Natural killer cell (primary cell): ENCODE results near the gene VOPP1. TPM values are rescaled to one million over a fixed set of nuclear protein-coding genes. Genes with fewer than 3 reads are reported as not detected.

Experiments
- ATAC-seq, 3 donors: fragments of 150-1000 bp in 2 of 3; fragments of 200-7000 bp in 1 of 3; cut with Tn5 transposase; 1 replicate in 1 of 3; 2 replicates in 2 of 3; pipeline ENCODE4 v1.10.0; 2021; ENCODE audit warnings: mild to moderate bottlenecking in 2 of 3, moderate library complexity in 2 of 3
- DNase-seq, 2 donors: peaks; one replicate each; pipeline versions ENCODE4 v3.0.0 to v3.0.0-alpha.2; 2013 to 2021; ENCODE audit warnings: mixed read lengths in 1 of 2
- H3K27ac ChIP-seq: one replicate; pipeline ENCODE4 v1.5.1; 2013; ENCODE audit warnings: mild to moderate bottlenecking, low read length
- H3K27me3 ChIP-seq: one replicate; pipeline ENCODE4 v1.6.1; 2013; ENCODE audit warnings: low read length; ENCODE audit not compliant: control insufficient read depth, insufficient read depth
- H3K36me3 ChIP-seq: one replicate; pipeline ENCODE4 v1.6.1; 2013; ENCODE audit warnings: low read length; ENCODE audit not compliant: control insufficient read depth, insufficient read depth
- H3K4me1 ChIP-seq: one replicate; pipeline ENCODE4 v1.6.1; 2013; ENCODE audit warnings: low read length; ENCODE audit not compliant: control insufficient read depth, insufficient read depth
- H3K4me3 ChIP-seq: one replicate; pipeline ENCODE4 v1.5.1; 2013; ENCODE audit warnings: low read length
- H3K9me3 ChIP-seq: one replicate; pipeline ENCODE4 v1.6.1; 2013; ENCODE audit warnings: low read length; ENCODE audit not compliant: control insufficient read depth, insufficient read depth
- H3K27ac Mint-ChIP-seq, 2 donors: one replicate each; pipeline ENCODE4 v1.8.0; 2022; ENCODE audit warnings: mild to moderate bottlenecking in 2 of 2, mixed read lengths in 2 of 2, moderate library complexity in 1 of 2
- H3K27me3 Mint-ChIP-seq, 2 donors: one replicate each; pipeline ENCODE4 v1.8.0; 2022; ENCODE audit warnings: low read depth in 2 of 2, mixed read lengths in 2 of 2
- H3K36me3 Mint-ChIP-seq: one replicate; pipeline ENCODE4 v1.8.0; 2022; ENCODE audit warnings: mixed read lengths
- H3K4me1 Mint-ChIP-seq, 2 donors: one replicate each; pipeline ENCODE4 v1.8.0; 2022; ENCODE audit warnings: mixed read lengths in 2 of 2
- H3K4me3 Mint-ChIP-seq: one replicate; pipeline ENCODE4 v1.8.0; 2022; ENCODE audit warnings: mild to moderate bottlenecking, moderate library complexity, mixed read lengths
- H3K9me3 Mint-ChIP-seq, 2 donors: one replicate each; pipeline ENCODE4 v1.8.0; 2022; ENCODE audit warnings: mixed read lengths in 2 of 2
- WGBS: methylation state at CpG from one replicate; pipeline ENCODE4 v1.1.7; 2013; ENCODE audit warnings: missing lambda C conversion rate; ENCODE audit not compliant: insufficient coverage; 5-methylcytosine and 5-hydroxymethylcytosine counted together
- intact Hi-C: fragments of 100-400 bp; cut with micrococcal nuclease; formaldehyde crosslinking; loops from one replicate; pipeline ENCODE4 v1.14.2; 2022
- total RNA-seq, 4 donors: library from RNA; stranded (reverse); fragments of 120-200 nt in 1 of 4; gene quantifications; one replicate each; pipeline versions ENCODE4 v1.2.3 to v1.2.4, GENCODE V29; 2013 to 2022
- TF ChIP-seq, protein P1 (sequence below): fragments of 200-600 bp; IDR thresholded peaks from one replicate; pipeline ENCODE4 v1.8.0; 2022; ENCODE audit warnings: antibody characterized with exemption

Gene VOPP1
- total RNA-seq, 3 donors from 2014 or later (not counting 1 experiment from before 2014, with no cell fraction given), result 79.3 to 115 (median 110) TPM

DNA sequence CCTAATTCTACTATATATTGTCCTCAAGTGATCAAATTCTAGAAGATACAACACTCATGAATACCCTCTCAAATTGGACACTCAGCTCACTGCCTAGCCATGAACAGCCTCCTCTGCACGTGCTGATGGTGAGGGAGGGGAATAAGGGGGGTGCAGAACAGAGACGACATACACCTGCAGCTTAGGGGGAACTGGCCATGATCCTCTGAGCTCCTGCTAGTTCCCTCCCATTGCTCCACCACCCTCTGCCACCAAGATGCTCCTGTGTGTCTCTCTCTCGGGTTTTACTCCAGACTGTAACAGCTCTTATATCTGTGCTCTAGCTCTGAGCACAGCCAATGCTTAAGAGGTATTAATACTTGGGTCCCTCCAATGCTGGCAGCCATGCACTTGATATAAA is 70.7 kb downstream of the VOPP1 start:
- no peaks in the 10 kb centered on the region for H3K9me3 ChIP-seq
- H3K36me3 ChIP-seq, result peaks cover 13% of the 10 kb centered on the region
- Mint-ChIP-seq H3K36me3 (no peaks in the 10 kb centered on the region), H3K9me3 (no peaks in the 10 kb centered on the region), H3K27me3 (no peaks in the 10 kb centered on the region), H3K4me3 (no peak overlapping the region), H3K4me1 (peaks cover 75 to 81% of the 10 kb centered on the region in 2 donors), H3K27ac (no peak overlapping the region)
- no peak overlapping the region for H3K27ac ChIP-seq
- intact Hi-C loops, result no loop called here
- ATAC-seq (no peak), DNase-seq (no peak)
- H3K27me3 ChIP-seq, result no peaks in the 10 kb centered on the region
- 43% methylated on average over 2 of the region's 3 CpGs for WGBS
- TF ChIP-seq, protein P1, sequence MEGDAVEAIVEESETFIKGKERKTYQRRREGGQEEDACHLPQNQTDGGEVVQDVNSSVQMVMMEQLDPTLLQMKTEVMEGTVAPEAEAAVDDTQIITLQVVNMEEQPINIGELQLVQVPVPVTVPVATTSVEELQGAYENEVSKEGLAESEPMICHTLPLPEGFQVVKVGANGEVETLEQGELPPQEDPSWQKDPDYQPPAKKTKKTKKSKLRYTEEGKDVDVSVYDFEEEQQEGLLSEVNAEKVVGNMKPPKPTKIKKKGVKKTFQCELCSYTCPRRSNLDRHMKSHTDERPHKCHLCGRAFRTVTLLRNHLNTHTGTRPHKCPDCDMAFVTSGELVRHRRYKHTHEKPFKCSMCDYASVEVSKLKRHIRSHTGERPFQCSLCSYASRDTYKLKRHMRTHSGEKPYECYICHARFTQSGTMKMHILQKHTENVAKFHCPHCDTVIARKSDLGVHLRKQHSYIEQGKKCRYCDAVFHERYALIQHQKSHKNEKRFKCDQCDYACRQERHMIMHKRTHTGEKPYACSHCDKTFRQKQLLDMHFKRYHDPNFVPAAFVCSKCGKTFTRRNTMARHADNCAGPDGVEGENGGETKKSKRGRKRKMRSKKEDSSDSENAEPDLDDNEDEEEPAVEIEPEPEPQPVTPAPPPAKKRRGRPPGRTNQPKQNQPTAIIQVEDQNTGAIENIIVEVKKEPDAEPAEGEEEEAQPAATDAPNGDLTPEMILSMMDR, result no peak
- no peak overlapping the region for H3K4me3 ChIP-seq
- H3K4me1 ChIP-seq, result peaks cover 27% of the 10 kb centered on the region

DNA sequence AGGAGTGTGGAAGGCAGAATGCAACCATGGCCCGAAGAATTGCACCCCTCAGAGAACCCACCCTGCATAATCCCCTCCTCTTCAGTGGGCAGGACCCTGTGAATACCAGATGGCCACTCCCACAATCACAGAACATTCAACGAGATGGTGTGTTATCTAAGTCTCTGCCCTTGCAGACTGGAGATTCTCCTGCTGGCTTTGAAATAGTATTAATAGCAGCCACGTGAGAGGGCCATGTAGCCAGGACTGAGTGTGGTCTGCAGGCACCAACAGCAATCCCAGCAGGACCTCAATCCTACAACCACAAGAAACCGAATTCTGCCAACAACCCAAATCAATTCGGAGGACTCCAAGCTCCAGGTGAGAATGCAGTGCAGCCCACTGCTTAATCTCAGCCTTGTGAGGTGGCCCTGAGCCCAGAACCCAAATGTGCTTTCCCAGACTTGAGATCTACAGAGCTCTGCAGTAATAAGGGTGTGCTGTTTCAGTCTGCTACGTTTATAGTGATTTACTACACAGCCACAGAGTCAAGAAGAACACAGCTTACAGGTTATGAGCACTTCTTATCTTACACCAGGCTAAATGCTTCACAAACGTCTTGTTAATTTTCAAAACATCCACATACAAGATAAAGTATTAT is 72.1 kb downstream of the VOPP1 start:
- Histone ChIP-seq H3K27ac (no peak overlapping the region), H3K9me3 (no peaks in the 10 kb centered on the region), H3K4me1 (peaks cover 29% of the 10 kb centered on the region), H3K36me3 (peaks cover 22% of the 10 kb centered on the region), H3K27me3 (no peaks in the 10 kb centered on the region), H3K4me3 (no peak overlapping the region)
- ATAC-seq (no peak), DNase-seq (no peak)
- peak overlapping the region; percentile 15 to 83 for H3K27ac Mint-ChIP-seq
- H3K36me3 Mint-ChIP-seq, result no peaks in the 10 kb centered on the region
- intact Hi-C loops, result no loop called here
- H3K4me1 Mint-ChIP-seq, result peaks cover 82 to 88% of the 10 kb centered on the region in 2 donors
- no peak overlapping the region for H3K4me3 Mint-ChIP-seq
- 85% methylated on average over 6 of the region's 7 CpGs for WGBS
- no peaks in the 10 kb centered on the region for H3K27me3 Mint-ChIP-seq
- TF ChIP-seq, protein P1, result no peak
- H3K9me3 Mint-ChIP-seq, result no peaks in the 10 kb centered on the region

DNA sequence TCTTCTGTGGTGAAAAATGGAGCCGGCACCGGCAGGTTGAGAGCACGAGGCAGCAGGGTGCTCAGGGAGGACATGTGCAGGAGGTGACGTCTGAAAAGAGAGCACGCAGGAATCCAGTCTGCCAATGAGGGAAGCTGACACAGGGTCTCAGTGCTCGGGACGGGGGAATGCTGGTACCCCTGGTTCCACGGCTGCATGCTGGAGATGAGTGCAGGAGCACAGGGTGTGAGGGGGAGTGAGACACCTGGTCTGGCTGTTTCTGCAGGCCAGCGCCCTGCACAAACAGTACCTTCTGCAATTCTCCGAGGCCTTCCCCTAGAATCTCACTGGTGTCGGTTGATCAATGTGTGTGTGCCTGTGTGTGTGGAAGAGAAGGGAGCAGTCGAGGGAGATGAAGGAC is 72.7 kb downstream of the VOPP1 start:
- H3K27me3 Mint-ChIP-seq, result no peaks in the 10 kb centered on the region
- H3K36me3 Mint-ChIP-seq, result no peaks in the 10 kb centered on the region
- TF ChIP-seq, protein P1, result no peak
- Histone ChIP-seq H3K4me1 (peaks cover 29% of the 10 kb centered on the region), H3K27ac (no peak overlapping the region), H3K9me3 (no peaks in the 10 kb centered on the region), H3K27me3 (no peaks in the 10 kb centered on the region), H3K36me3 (peaks cover 20% of the 10 kb centered on the region), H3K4me3 (no peak overlapping the region)
- no peak overlapping the region for H3K4me3 Mint-ChIP-seq
- ATAC-seq, result no peak
- no peak for DNase-seq
- WGBS, result 96% methylated on average over 12 of the region's 12 CpGs
- H3K9me3 Mint-ChIP-seq, result no peaks in the 10 kb centered on the region
- H3K4me1 Mint-ChIP-seq, result peaks cover 77 to 84% of the 10 kb centered on the region in 2 donors
- peak overlapping the region; percentile 75 to 83 for H3K27ac Mint-ChIP-seq
- intact Hi-C loops, result no loop called here

DNA sequence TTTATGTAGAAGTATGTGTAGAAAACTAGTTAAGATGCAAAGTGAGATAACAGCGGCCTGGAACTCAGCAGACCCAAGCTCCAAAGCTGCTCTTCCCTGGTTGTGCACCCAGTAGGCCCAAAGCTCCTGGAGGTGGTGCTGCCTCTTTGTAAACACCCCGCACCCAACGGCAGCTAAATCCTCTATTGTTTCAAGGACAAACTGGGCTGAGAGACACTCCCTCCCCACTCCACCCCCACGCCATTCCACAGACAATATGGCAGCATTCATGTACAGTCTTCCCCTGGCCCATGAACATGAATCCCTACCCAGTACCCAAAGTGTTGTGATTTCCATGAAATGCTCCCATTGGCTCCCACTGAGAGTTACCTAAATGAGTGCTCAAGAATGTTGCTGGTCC is 73.5 kb downstream of the VOPP1 start:
- intact Hi-C loops, result loop anchor here (1.0 kb wide), 1 partner anchor 71 kb away; no protein-coding TSS in a partner anchor
- H3K27ac ChIP-seq, result no peak overlapping the region
- H3K36me3 ChIP-seq, result peaks cover 20% of the 10 kb centered on the region
- peaks cover 73 to 75% of the 10 kb centered on the region in 2 donors for H3K4me1 Mint-ChIP-seq
- ATAC-seq (no peak), DNase-seq (no peak)
- no peaks in the 10 kb centered on the region for H3K36me3 Mint-ChIP-seq
- no peak overlapping the region for H3K4me3 ChIP-seq
- H3K27me3 Mint-ChIP-seq, result no peaks in the 10 kb centered on the region
- H3K4me1 ChIP-seq, result peaks cover 29% of the 10 kb centered on the region
- no peaks in the 10 kb centered on the region for H3K9me3 ChIP-seq
- no peaks in the 10 kb centered on the region for H3K9me3 Mint-ChIP-seq
- peak overlapping the region; percentile 75 to 83 for H3K27ac Mint-ChIP-seq
- peak overlapping the region; percentile 86 for H3K4me3 Mint-ChIP-seq
- no peaks in the 10 kb centered on the region for H3K27me3 ChIP-seq
- TF ChIP-seq, protein P1, result no peak
- WGBS, result 84% methylated on average over 4 of the region's 4 CpGs
